DLD1 (cell line): ENCODE data around the gene GPR55.

ENCODE experiments used
- in situ Hi-C: cut with HindIII; loops from 2 replicates; pipeline ENCODE4 v1.10.0; 2017; ENCODE audit warnings: low sequenced_read_pairs

Gene GPR55

DNA sequence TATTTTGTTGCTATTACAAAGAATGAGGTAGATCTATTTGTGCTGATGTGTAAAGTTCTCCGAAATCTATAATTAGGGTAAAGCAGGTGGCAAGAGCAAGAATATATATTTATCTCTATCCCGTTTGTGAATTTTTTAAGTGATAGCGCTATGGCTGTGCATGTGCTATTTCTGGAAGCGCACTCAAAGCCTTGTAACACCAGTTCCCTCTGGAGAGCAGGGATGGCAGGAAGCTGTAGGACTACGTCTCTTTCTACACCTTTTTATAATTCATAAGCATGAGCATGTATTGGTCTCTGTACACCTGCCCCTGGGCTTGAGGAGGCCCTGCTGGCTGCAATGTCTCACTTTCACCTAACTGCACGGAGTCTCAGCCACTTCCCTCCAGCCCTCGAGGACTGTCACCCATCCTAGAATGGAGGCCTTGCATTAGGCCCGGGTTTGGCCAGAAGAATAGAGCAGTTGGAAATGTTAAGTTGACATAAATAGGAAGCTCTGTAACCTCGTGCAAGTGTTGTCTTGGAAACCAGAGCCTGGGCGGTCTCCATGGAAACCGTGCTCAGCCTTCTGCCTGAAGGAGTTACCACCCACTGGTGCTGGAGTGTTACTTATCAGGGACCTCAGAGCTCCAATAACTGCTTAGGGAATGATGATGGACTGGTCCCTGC is 39.4 kb downstream of the GPR55 start:
- in situ Hi-C loops = no loop called here

DNA sequence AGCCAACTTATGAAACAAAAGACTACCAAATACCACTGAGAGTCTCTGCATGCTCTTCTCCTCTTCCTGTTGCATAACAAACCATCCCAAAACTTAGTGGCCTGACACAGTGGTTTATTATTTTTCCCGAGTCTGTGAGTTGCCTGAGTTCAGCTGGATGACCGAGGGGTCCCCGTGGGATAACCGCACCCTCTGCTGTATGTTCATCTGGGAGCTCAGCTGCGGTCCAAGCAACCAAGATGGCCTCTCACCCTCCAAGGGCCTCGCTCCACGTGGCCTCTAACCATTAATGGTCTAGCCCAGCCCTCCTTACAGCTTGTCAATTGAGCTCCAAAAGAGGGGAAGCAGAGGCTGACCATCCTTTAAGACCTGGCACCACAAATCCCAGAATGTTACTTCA is 43.2 kb downstream of the GPR55 start:
- in situ Hi-C loops = no loop called here

DNA sequence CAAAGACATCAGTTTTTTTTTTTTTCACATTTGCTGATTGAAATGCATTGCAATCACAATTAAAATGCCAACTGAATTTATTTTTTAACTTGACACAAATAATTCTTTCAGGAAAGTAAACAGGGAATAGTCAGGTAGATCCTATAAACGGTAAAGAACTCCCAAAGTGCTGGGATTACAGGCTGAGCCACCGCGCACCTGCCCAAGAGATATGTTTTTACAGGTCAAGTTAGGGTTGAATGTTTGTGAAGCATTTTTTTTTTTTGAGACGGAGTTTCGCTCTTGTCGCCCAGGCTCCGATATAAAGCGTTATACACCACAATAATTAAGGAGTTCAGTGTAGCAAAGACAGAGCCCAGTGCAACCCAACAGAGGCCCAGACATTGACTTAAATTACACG is 45.2 kb downstream of the GPR55 start:
- in situ Hi-C loops = no loop called here

DNA sequence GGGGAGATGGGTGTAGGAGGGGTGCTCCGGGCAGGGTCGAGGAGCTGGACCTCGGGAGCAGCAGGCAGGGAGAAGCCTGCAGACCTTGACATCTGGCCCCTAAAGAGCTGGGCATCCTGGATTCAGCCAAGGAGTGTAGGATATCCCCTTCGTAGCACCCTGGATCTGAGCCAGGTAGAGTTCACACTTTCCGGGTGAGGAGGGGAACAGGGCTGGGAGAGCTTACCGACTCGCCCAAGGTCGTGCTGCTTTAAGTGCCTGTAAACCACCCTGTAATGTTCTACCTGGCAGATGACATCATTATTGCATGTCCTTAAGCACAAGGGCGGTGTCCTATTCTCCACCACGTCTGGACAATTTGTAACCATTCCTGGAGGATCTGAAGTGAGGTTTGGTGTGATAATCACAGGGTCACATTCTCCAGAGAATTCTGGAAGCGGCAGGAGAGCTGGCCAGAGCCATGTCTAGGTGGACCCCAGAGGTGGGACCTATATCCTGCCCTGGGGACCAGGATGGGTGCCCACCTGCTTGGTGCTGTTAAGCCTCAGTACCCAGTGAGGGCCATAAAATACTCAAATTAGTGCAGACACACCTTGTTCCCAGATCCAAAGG is 45.7 kb downstream of the GPR55 start:
- in situ Hi-C loops = no loop called here

DNA sequence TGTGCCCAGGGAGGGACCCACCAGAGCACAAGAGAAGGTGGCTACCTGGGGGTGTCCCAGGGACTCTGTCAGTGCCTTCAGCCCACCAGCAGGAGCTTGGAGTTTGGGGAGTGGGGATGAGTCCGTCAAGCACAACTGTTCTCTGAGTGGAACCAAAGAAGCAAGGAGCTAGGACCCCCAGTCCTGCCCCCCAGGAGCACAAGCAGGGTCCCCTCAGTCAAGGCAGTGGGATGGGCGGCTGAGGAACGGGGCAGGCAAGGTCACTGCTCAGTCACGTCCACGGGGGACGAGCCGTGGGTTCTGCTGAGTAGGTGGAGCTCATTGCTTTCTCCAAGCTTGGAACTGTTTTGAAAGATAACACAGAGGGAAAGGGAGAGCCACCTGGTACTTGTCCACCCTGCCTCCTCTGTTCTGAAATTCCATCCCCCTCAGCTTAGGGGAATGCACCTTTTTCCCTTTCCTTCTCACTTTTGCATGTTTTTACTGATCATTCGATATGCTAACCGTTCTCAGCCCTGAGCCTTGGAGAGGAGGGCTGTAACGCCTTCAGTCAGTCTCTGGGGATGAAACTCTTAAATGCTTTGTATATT is 46.3 kb downstream of the GPR55 start:
- in situ Hi-C loops = no loop called here

DNA sequence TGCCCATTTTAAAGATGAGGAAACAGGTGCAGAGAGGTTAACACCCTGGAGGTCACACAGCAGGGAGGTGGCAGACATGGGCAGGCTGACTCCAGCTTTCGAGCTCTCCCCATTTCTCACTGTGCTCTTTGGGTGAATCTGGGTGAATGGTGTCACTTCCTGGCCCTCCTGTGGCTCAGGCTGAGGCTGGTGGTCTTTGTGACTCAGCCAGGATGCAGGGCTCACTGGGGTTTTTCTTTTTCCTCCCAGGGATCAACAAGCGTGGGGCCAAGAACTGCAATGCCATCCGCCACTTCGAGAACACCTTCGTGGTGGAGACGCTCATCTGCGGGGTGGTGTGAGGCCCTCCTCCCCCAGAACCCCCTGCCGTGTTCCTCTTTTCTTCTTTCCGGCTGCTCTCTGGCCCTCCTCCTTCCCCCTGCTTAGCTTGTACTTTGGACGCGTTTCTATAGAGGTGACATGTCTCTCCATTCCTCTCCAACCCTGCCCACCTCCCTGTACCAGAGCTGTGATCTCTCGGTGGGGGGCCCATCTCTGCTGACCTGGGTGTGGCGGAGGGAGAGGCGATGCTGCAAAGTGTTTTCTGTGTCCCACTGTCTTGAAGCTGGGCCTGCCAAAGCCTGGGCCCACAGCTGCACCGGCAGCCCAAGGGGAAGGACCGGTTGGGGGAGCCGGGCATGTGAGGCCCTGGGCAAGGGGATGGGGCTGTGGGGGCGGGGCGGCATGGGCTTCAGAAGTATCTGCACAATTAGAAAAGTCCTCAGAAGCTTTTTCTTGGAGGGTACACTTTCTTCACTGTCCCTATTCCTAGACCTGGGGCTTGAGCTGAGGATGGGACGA is 47.1 kb downstream of the GPR55 start:
- in situ Hi-C loops = no loop called here

DNA sequence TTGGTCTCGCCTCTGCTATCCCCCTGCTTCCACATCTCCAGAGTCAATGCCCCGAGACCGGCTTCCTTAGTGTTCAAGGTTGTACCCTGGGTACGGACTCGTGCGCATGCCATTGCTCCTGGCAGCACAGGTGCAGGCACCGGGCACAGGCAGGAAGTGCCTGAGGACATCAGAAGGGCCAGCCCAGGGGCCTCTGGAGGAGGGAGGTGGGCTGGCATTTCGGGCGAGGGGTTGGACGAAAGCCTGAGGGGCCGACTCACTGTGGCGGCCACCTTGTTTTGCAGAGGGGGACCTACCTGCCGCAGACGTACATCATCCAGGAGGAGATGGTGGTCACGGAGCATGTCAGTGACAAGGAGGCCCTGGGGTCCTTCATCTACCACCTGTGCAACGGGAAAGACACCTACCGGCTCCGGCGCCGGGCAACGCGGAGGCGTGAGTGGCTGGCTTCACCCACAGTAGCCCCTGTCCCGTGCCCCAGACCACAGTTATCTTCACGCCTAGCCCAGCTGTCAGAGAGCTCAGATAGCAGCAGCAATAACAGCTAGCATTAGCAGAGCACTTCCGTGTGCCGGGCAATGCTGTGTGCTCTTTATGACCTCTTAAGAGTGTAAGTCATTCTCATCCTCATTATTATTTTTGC is 47.8 kb downstream of the GPR55 start:
- in situ Hi-C loops = no loop called here

DNA sequence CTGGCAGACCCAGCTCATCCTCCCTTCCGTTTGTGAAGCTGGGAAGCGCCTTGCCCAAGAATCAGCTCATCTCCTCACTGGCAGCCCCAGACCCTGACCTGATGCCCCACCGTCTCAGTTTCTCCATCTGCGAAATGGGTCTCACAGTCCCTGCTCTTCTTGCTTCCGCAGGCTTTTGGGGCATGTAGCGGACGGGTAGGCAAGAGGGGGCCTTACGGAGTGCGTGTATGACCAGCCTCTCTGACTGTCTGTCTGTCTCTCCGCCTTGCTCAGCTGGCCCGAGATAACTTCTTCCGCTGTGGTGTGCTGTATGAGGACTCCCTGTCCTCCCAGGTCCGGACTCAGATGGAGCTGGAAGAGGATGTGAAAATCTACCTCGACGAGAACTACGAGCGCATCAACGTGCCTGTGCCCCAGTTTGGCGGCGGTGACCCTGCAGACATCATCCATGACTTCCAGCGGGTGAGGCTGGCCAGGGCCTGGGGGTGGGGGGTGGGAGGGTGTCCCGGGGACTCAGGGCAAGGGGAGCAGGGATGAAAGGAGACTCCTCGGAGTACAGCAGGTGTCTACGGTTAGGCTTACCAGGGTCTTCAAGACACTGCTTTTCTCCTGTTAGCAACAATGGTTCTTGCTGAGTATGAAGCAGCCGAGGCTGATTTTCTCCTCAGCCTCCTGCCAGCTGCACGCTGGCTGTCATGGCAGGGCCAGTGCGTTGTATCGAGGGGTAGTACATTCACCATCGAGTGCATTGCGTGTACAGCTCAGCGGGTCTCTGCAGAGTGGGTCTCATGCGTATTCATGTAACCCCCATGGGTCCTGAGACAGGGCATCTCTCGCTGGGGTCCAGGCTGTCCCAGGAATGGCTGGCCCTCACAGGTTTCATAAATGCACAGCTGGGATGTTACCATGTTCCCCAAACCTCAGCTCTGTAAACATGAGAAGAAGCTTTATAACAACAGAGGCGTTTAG is 49.4 kb downstream of the GPR55 start:
- in situ Hi-C loops = no loop called here

DNA sequence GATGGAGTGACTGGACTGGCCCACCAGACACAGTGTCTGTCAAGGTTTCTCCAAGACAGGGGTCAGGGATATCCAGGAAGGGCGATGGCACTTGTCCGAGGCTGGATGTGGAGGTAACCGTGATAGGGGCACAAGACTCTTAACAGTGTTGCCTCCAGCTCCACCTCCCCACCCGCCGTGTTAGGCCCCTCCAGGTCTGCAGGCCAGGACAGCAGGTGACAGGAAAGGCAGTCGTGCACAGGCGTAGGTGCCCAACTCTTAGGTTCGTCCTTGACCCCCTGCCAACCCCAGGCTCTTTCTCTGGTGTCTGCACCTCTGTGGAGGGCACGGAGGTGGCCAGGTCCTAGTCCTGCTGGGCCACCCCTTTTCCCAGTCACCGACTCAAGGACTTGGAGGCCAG is 50.2 kb downstream of the GPR55 start:
- in situ Hi-C loops = no loop called here

DNA sequence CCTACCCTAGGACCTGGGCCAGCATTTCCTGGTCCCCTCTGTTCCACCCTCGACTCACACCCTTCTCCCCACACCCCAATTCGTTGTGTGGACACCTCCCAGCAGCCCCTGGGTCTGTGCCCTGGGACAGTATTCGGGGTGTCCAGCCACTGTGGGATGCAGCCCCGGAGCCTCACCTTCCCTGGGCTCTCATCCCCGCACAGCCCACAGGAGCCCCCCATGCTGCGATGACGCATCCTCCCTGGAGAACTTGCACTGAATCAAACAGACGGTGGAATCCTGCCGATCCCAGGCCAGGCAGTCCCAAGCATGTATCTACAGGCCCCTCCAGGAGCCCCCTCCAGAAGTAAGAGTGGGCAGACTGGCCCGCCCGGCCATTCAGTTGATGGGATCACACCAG is 50.6 kb downstream of the GPR55 start:
- in situ Hi-C loops = no loop called here

DNA sequence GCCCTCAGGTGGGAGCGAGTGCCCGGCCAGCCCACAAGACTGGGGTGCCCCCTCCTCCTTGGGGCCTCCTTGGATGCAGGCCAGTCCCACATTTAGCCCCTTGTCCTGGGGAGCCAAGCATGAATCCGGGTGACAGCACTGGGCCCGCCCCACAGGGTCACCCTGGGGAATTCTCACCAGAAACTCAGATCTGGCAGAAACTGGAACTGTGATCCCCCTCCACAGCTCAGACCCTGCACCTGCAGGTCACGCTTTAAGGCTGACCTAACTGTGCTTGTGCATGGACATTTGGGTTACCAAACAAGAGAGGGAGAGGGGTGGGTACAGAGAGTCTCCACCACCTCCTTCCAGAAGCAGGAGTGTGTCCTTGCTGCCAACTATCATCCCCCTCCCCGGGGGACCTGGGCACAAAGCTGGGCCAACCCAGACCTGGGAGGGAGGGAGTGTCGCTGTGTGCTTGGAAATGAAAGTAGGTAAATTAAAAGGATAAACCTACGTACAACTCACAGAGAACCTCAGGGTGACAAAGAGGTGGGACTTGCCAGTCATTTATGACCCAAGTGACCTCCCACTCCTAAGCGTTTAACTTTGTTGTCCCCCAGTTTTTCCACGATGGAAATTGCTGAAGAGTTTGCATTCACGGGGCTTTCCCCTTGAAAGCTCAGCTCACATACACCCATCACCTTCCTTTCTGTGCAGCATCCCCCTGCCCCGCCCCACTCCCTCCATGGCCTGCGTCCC is 51.2 kb downstream of the GPR55 start:
- in situ Hi-C loops = no loop called here

DNA sequence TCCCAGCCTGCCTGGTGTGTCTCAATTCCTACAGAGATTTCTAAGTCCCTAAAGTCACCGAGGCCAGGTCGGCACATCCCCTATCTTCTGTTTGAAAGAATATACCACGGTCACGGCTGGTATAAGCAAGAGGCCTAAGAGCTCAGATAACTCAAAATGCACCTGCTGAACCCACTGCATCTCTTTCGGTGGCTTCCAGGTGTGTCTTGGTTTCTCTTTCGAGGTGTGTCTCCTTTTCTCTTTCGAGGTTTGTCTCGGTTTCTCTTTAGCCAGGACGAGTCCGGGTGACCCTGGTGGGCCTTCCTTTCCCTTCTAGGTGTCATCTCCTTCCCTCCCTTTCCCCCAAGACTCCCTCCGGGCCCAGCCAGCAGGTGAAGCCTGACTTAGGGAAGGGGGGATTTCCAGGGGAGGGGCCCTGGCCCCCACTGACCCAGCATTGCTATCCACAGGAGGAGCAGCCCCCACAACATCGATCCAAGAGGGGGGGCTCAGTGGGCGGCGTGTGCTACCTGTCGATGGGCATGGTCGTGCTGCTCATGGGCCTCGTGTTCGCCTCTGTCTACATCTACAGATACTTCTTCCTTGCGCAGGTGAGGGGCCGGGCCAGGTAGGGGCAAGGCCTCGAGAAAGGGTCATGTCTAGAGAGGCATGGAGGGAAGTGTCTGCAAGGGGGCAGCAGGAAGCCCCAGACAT is 51.9 kb downstream of the GPR55 start:
- in situ Hi-C loops = no loop called here

DNA sequence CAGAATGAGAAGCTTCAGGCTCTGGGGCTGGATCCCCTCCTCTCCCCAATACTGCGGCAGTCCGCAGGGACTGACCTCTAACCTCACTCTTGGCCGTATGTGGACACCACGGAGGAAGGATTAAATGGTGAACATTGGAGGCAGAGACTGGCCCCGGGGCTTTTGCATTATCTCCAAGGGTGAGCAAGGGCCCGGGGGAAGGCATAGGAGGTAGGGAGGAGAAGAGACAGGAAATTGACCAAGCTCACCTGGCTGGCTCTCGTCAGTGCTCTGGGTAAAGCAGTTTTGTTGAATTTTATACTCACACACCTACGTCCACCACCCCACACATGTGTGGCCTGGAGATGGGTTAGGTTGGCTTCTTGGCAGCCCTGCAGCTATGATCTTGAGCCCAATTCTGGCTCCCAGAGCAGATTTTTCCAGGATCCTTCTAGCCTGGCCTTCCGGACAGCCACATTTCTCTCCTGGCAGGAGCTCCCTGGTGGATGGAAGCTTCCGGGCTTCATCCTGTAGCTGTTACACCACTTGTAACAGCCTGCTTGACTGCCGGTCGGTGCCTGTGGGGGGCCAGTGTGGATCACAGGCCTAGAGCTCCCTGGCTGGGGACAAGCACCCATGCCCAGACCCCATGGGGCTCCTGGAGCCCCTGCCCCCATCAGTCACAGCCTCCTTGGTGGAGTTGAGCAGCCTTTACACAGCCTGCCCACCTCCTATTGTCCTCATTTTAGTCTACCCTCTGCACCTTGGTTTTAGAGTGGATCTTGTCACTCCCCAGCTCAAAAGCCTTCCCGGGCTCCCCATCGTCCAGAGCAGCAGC is 52.7 kb downstream of the GPR55 start:
- in situ Hi-C loops = no loop called here

DNA sequence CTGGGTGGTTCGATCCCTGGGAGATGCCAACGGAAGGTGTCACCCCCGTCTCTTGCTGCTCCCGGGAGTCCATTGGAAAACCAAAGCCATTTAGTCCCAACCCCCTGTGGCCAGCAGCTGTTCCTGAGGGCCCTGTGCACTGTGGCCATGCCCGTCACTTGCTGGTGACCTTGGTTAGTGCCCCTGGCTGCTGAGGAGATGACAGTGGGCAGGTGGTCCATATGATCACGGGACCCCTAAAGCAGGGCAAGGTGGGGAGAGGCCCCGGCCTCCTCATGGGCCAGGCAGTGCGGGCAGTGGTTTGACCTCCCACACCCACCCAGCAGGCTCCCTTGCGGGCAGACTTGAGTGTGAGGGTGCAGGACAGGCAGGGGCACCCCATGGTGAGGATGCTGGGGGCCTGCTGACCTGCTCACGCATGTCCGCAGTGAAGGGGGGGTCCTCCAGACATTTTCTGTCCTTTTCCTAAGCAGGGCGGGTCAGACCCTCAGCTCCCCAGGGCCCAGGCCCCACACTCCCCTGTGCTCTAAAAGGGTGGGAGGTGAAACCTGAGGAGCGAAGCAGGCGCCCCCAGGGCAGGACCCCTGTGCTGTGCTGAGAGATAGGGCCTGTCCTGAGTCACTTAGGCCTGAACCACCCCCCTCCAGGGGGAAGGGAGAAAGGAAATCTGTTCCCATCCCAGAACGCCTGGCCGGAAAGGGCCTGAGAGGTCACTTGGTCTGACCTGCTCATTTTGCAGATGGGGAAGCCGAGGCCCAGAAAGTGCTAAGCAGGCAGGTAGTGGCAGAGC is 53.5 kb downstream of the GPR55 start:
- in situ Hi-C loops = no loop called here

DNA sequence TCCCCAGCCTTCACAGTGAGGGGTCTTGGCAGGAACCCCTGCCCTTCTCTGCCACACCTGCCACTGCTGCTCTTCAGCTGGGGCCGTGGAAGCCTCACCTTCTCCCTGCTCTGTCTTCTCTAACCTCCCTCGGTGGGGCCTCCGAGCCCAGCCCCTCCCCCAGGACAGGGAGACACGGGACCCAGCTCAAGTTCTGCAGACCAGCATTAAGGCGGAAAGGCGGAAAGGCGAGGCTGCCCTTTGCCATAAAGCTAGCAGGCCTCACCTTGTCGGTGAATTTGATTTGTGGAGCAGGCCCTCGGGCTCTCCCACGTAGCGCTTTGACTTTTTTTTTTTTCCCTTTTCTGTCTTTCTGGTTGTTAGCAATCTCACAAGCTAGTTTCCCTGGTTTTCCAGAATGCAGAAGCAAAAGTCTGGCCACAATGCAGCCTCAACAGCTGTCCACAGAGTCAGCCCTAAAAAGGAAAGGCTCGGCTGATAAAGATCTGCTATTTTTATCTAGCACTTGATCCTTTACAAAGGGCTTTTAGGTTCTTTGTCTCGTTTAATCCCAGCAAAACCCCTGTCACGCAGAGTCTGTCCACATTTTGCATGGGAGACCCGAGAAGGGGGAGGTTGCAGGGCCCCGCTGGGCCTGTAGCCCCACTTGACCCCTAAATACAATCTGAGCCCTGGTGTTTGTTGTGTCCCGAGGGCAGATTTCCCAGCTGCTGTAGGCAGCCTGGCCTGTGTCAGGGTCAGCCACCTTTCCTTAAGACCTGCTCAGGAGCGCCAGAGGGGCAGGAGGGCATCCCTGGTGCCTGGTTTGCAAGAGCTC is 54.3 kb downstream of the GPR55 start:
- in situ Hi-C loops = no loop called here

DNA sequence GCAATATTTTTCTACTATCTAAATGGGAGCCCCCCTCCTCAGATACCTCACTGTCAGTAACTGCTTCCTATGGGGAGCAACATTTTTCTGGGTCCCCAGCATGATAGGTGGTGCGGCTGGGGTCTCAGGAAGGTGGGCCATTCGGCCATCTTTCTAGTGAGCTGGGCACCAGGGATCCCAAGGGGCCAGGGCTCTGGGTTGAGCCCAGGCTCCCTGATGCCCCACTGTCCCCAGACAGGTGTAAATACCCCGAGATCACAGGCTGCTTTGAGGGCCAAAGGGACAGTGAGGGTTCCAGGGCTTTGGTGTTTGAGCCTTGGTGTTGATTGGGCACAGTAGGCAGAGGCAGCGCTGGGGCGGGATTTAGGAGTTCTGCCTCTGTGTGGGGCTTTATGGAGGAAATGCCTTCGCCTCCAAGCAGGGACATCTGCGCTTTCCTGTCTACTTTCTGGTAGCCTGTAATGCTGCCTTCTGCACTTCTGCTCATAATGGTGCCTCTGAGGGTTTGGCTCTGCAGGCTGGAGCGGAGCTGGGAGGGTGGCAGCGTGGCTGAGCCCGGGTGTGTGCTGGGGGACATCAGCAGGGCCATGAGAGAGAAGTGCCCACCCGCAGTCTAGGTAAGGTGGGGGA is 55.0 kb downstream of the GPR55 start:
- in situ Hi-C loops = no loop called here
